Urothelium cell line (cell line): Measurements from ENCODE around the gene RAB44.

ENCODE experiments used
- DNase-seq: peaks from one replicate; pipeline ENCODE4 v3.0.0; 2011; ENCODE audit warnings: low spot score, mixed read lengths
- FAIRE-seq: peaks from 2 replicates; lab custom pipeline; 2011; peaks lifted over from hg19 to GRCh38; lab: Jason Lieb, UNC

RAB44 gene

DNA sequence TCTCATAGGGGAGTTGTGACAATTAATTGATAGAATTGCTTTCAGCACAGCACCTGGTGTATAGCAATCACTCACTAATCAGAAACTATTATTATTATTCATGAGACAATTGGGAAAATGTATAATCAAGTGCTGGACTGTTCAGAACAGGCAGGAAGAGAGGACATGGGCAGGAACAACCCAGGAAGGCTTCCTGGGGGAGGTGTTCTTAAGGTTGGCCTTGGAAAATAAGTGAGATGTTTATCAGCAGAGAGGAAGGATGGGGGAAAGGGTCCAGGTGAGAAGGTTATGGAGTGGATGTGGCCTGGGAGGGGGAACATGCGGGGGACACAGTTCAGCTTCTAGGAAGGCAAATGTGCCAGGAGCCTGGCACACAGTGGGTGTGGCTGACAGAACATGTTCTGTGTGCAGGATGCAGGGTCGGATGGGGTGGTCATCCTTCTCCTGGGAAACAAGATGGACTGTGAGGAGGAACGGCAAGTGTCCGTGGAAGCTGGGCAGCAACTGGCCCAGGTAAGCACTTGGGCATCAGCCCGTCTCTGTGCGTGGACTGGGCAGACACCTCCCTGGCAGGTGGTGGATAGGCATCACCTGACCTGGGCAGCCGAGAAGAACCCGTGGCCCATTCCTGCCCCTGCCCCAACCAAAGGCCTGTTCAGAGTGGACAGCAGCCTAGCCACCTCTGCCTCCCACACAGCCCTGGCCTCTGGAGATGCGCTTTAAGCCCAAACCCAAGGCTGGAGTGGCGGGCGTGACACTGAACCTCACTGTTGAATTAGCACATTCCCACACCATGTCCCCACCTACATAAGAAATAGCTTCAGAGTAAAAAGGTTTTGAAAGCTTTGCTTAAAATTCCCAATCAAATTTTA is 30.9 kb downstream of the RAB44 start:
- FAIRE-seq (no peak), DNase-seq (no peak)

DNA sequence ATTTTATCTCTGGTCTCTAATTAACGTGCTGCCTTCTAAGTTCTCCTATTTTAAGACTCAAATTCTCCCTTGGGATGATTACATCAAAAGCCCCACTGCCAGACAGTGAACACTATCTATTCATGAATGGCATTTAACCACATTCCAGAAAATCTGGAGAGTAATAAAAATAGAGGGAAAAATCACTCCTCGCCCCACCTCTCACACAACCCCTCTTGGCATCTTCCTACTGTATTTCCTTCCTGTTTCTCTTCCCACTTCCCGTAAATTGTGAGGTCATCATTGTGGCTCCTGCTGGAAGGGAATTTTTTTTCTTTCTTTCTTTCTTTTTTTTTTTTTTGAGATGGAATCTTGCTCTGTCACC is 31.5 kb downstream of the RAB44 start:
- FAIRE-seq (no peak), DNase-seq (no peak)

DNA sequence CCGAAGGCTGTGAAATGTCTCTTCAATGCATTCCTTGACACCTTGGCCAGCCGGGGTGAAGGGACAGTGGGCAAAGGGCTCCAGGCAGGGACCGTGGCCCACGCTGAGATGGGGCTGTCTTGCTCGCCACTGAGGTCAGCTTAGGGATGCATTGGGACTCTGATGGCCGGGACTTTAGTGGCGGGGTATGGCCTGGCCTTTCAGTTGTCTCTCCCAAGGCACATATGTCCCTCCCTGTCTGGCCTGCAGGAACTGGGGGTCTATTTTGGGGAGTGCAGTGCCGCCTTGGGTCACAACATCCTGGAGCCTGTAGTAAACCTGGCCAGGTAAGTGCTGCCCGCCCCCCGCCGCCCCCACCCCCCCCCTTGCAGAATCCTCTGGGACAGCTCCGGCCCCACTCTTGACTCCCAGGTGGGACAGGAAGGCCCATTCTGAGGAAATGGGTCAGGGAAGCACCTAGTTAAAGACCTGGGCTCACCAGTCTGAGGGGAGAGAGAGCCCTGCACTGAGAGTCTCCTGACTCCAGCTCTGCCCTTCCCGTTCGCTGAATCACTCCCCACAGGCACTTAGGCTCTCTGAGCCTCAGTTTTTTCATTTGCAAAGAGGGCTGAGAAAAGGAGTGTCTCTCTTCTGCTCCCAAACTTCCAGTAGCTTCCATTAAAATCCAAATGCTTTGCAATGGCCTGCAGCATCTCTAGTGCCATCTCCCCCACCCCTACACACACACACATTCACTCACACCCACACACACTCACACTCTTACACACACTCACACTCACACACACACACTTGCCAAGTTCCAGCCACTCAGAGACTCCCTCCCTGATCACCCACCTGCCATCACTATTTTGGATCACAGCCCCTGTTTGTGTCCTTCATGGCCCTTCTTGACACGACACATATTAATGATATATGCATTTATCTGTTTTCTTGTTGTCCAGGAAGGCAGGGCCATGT is 33.1 kb downstream of the RAB44 start:
- FAIRE-seq (no peak), DNase-seq (no peak)

DNA sequence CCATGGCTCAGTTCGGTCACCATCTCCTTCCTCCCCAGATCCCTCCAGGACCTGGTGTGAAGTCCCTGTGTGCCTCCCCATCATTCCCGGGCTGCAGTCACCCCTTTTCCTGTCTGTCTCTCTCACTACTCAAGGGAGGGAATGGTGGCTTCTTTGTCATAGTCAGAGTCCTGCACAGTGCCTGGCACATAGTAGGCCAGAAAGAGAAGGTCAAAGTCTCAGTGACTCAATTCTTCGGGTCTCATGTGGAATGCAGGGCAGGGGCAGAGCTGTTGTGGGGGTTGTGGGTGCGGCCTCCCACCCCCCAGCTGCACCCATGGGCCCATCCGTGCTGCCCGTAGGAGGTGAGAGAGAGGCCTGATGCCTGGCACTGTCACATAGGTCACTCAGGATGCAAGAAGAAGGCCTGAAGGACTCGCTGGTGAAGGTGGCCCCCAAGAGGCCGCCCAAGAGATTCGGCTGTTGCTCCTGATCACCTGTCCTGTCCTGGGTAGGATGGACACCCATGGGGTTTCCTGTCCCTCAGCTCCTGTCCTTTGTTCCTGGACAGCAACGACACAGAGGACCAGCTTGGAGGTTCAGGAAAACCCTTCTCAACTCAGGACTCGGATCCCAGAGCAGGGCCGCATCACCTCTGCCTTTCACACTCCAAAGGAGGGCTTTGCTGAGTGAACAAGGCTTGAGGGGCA is 34.1 kb downstream of the RAB44 start:
- DNase-seq (no peak), FAIRE-seq (no peak)

DNA sequence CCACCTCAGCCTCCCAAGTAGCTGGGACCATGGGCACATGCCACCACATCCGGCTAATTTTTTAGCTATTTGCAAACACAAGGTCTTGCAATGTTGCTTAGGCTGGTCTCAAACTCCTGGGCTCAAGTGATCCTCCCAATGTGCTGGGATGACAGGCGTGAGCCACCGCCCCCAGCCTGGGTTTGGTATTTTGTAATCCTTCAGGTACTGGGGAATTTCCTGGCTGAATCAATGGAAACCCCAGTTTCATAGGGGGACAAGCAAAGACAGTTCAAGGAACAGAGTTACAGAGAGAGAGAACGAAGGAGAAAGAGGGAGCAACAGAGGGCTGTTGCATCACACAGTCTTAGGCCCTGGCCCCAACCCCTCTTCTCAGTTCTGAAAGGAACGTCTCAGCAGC is 35.7 kb downstream of the RAB44 start:
- FAIRE-seq (no peak), DNase-seq (no peak)

DNA sequence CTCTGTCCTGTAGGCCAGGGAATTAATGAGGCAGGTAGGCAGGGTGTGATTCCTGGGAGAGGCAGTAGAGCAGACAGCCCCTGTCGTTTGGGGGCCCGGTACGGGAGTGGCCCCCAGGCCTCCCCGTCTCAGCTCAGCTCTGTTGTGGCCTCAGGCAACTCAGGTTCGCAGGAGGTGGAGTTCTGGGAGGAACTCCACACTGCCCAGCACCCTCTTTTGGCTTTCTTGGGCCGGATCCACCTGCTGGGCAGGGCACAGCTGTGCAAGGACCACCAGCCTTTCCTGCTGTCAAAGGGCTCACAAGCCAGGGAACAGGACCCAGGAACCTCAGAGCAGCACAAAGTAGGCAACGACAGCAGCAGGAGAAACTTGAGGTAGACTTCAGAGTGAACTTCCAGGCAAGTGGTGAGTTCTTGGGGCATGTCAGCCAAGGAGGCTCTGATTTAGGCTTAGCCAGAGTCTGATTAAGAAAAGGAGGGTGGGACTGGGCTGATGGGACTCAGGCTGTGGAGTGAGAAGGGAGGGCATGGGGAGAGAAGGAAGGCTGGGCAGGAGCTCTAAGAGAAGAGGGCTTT is 36.9 kb downstream of the RAB44 start:
- FAIRE-seq (no peak), DNase-seq (no peak)

DNA sequence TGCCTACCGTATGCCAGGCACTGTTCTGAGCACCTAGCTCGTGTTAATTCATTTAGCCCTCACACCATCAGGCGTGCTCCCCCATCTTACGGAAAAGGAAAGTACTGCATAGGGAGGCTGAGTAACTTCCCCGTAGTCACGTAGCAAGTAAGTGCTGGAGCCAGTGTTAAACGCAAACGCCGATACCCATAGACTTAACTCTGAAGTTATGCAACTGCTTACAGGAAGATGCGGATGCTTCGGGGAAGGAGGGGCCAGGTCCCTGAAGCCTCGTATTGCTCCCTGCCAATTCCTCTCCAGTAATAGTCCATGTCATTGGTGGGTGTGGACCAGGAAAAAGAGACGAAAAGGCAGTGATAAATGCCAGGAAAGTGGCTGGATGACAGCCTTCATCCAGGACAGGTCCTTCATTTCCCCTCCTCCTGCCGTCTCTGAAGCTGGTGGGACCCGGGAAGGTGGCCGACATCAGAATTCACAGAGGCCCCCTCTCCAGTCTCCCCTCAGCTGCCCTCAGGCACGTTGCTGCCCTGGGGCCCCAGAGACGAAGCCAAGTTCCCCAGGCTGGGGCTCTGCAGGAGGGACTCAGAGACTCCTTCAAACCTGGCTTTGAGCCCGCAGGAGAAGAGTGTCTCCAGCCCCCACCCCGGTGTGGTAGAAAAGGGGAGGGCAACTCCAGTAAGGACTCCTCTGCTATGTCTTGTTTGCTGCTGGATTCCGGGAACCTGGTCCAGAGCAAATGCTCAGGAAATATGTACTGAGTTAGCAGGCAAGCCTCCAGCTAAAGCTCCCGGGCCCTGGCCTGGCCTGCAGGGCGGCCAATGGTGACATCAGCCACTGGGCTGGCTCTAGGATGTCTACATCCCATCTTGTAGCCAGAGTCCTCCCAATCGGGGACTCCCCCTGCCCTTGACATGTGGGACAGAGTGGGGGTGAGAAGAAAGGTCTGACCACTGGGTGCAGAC is 37.8 kb downstream of the RAB44 start:
- no peak for DNase-seq
- no peak for FAIRE-seq

DNA sequence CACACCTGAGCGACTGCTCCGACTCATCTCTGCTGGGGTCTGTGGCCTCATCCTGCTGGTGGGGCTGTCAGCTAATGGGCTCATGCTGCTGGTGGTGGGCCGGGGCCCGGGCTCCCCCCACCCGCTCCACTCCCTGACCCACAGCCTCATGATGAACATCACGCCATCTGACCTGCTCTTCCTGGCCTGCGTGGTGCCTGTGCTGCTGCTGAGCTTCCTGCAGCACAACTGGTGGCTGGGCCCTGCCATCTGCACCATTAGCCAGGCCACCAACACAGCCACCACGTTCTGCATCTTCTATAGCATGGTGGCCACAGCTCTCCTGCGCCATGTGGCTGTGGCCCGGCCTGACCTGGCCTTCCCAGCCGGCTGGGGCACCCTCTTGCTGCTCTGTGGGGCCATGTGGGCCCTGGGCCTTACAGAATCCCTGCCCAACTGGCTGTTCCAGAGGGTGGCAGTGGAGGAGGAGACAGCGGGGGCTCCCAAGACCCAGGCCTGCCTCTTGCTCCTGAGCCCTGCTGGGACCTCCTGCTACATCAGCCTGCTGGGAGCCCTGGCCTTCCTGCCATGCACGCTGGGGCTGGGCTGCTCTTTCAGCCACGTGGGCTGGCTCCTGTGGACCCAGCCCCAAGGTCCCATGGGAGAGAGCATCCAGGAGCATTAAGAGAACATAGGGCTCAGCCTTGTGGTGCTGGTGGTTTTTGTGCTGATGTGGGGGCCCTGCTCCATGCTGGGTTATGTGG is 39.6 kb downstream of the RAB44 start:
- DNase-seq: no peak
- FAIRE-seq: peak; percentile 5

DNA sequence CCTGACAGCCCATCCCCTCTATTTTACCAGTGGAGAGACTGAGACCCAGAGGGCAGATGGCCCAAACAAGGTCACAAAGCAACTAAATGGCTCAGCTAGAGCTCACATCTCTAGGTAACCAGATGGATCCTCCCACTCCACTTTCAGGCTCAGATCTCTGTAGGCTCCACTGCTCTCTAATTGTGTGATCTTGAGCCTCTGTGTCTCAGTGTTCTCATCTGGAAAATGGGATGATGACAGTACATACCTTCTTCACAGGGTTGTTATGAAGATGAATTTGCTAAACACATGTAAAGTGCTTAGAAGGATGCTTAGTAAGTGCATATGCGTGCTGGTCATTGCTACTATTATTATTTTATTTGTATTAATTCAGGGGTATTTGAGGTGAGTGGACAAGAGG is 40.5 kb downstream of the RAB44 start:
- no peak for FAIRE-seq
- DNase-seq: no peak

DNA sequence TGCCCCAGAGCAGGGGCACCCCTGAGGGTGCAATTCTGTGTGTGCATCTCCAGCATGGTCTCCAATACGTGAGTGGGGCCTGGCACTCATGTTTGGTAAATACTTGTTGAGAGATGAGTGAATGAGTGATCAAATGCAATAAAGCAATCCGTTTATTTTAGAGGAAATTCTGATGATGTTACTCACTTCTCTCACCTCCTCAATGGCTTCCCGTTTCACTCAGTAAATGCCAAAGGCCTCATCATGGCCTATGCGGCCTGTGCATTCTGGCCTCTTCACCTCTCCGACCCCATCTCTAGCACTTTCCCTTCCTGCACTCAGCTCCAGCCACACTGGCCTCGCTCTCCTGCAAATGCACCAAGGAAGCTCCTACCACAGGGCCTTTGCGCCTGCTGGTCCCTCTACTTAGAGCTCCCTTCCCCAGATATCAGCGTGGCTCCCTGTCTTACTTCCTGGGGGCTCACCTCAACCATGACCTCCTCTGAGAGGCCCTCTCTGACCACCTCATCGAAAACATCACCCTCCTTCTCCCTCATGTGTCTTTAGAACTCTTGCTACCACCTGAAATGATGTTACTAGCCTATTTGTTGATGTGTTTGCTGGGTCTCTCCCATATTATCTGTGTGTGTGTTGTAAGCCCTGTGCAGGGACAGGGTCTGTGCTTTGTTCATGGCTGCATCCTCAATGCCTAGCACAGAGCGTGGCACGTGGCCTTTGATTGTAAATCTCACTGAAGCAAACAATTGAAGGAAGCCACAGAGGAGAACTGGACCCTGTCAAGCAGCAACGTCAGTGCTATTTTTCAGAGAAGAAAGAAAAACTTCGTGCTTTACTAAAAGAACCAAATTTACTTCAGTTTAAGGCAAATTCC is 42.6 kb downstream of the RAB44 start:
- DNase-seq (no peak), FAIRE-seq (no peak)

DNA sequence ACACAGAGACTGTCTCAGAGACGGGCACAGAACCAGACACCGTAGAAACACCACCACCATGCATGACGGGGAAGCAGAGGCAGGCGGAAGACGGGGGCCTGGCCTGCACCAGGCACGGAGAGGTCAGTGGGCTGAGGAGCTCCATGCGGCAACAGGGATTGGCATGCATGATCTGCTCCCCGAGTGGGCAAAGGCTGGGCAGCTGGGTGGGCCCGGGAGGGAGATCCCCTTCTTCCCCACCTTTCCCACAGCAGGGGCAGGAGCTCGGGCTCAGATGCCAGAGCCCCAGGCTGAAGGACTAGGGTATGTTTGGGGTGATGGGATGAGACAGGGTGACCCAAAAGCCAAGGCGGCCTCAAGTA is 43.2 kb downstream of the RAB44 start:
- FAIRE-seq (no peak), DNase-seq (no peak)

DNA sequence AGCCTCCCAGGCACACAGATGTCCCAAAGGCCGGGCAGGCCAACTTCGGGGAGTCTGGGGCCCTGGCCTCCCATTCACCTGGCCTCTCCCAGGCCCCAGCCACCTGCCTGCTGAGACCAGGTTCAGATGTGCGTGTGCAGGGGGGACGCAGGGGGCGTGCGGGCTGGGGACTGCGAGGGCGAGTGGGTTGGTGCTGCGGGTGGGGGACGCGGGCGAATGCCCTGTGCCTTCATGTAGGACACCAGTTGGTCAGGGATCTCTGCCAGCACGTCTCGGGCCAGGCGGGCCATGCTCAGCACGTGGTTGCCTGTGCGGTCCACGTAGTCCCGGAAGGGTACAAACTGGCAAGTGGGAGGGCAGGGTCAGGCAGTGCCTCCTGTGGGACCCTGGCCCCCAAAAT is 44.5 kb downstream of the RAB44 start:
- FAIRE-seq (no peak), DNase-seq (no peak)

DNA sequence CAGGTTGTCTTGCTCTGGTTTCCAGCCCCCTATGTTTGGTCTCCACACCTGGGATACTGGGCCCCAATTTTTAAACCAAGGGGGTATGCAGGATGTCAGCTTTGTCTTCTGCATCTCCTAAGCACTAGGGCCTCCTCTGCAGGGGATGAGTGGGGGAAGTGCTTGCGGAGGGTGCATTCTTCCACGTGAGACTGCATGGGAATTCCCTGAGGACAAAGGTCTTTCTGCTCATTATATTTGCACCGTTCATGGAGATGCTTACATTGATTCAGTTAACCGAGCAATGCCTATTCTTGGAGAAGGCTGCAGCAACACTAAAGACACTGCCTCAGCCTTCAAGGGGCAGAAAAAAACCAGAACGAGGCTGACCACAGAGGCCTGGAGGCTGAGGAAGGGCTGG is 45.4 kb downstream of the RAB44 start:
- no peak for DNase-seq
- FAIRE-seq: no peak

DNA sequence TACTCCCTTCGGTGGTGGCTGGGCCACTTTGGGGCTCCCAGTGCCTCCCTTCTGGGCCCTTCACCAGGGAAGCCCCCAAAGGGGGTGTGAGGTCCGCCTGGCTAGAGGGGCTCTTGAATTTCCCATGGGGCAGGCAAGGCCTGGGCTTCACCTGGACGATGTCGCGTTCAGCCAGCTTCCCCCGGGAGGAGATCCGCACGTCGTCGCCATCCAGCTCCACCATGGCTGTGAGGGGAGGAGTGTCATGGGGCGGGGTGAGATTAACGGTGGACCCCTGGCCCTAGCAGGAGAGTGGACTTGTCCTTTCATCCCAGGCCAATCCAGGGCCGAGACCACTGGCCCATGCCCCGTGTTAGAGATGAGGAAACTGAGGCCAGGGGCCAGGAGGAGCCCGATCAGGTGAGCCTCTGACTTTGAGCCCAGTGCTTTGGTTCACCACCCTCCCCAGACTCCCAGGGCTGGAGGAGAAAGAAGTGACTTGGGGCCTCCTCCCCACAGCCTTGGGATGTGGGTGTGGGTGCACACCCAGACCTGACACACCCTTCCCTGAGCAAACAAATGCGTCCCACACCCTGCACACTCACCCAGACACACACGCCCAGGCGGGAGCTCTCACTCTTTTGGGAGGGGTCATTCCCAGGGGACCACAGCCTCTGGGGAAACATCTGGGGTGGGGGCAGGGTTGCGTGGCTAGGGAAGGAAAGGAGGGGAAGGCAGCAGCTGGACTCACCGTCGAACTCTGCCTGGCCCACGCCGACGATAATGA is 46.1 kb downstream of the RAB44 start:
- FAIRE-seq: no peak
- no peak for DNase-seq

DNA sequence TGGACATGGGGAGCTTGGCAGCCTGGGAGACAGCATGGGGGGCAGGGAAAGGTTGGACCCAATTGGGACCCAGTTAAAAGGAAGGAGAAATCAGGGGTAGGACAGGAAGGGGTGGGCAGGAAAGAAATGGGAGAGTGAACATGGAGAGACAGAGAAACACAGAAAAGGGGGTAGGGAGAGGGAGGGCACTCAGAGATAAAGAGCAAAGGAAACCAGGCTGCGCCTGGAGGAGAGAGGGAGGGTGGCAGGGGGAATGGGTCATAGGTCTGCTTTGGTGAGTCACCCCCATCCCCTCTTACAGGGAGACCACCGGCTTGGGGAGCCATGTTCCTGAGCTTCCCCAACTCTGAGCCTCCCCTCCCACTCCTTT is 46.7 kb downstream of the RAB44 start:
- DNase-seq: no peak
- FAIRE-seq: no peak

DNA sequence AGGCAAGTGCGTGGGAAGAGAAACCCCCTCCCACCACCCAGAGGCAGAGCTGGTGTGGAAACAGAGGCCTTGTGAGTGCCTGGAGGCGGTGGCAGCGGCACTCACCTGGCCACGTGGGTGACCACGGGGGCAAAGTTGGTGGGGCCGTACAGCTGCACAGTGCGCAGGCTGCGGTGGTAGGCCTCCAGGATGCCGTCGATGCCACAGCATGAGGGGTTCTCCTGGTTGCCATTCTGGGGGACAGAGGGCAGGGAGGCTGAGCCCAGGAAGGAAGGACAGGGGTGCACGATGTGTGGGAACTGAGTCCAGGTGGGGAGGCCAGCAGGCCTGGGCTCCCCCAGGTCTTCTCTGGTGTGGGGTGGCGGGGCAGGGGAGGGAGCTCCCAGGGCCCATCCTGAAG is 47.7 kb downstream of the RAB44 start:
- DNase-seq (no peak), FAIRE-seq (no peak)

DNA sequence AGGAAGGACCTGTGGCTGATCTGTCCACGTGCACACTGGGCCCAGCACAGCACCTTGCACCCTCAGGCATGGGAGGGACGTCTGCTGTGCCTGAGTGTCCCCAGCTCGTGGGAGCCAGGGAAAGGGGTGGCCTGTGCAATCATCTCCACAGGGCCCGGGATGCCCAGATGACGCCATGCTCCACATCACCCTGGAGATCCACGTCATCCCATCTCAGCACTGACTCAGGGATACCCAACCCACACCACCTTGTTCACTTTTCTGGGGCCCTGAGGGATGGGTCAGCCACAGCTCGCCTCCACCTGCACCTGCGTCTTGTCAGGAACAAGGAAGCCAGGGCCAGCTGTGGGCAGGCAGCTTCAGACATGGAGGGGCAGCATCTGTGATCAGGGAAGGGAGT is 48.2 kb downstream of the RAB44 start:
- FAIRE-seq: no peak
- no peak for DNase-seq

DNA sequence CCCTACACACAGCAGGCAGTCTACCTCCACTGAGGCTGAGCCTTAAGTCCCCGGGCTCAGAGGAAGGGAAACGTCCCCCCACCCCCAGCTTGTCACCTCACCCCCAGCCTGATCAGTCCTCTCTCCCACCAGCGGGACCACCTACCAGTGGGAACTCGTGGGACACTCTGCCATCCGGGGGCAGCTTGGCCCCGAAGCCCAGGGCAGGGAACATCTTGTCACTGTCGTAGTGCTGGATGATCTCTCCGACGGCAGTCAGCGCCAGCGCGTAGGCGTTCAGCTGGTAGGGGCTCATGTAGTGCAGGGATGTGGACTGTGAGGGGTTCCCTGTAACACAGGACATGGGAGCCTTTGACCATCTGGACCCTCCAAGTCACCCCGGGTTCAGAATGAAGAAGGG is 48.6 kb downstream of the RAB44 start:
- DNase-seq (no peak), FAIRE-seq (no peak)
